GM19328 (cell line): ENCODE results near the gene LPP.

Source experiments
- ATAC-seq: cut with Tn5 transposase; IDR thresholded peaks from one replicate; pipeline ENCODE4 v1.9.1; 2021; ENCODE audit warnings: mild to moderate bottlenecking, moderate library complexity; ENCODE audit not compliant: unreplicated experiment

Gene LPP

GRCh38 chr3:188351648-188352047 lies 197.7 kb downstream of the LPP start:
- no peak for ATAC-seq

GRCh38 chr3:188352196-188352927 lies 198.4 kb downstream of the LPP start:
- no peak for ATAC-seq

GRCh38 chr3:188353426-188353825 lies 199.5 kb downstream of the LPP start:
- no peak for ATAC-seq

- ATAC-seq = no peak
Observed at GRCh38 chr3:188358787-188359493, 205.0 kb downstream of the LPP start.

- no peak for ATAC-seq
Observed at GRCh38 chr3:188360364-188360881, 206.5 kb downstream of the LPP start.

- no peak for ATAC-seq
Observed at GRCh38 chr3:188361888-188362287, 207.9 kb downstream of the LPP start.

- no peak for ATAC-seq
Observed at GRCh38 chr3:188362405-188362831, 208.5 kb downstream of the LPP start.

- no peak for ATAC-seq
Observed at GRCh38 chr3:188365184-188365583, 211.2 kb downstream of the LPP start.

GRCh38 chr3:188365988-188366698 lies 212.2 kb downstream of the LPP start:
- no peak for ATAC-seq

- ATAC-seq = no peak
Observed at GRCh38 chr3:188367678-188368077, 213.7 kb downstream of the LPP start.

- ATAC-seq = no peak
Observed at GRCh38 chr3:188369526-188369925, 215.6 kb downstream of the LPP start.

- ATAC-seq = no peak
Observed at GRCh38 chr3:188370081-188370830, 216.3 kb downstream of the LPP start.

GRCh38 chr3:188378786-188379185 lies 224.8 kb downstream of the LPP start:
- ATAC-seq = no peak

GRCh38 chr3:188380252-188380651 lies 226.3 kb downstream of the LPP start:
- no peak for ATAC-seq

GRCh38 chr3:188380722-188381121 lies 226.8 kb downstream of the LPP start:
- no peak for ATAC-seq

- no peak for ATAC-seq
Observed at GRCh38 chr3:188383748-188384147, 229.8 kb downstream of the LPP start.

GRCh38 chr3:188385295-188385694 lies 231.3 kb downstream of the LPP start:
- ATAC-seq = no peak

- peak; percentile 94 for ATAC-seq
Observed at GRCh38 chr3:188389711-188390342, 235.9 kb downstream of the LPP start.

- peak; percentile 27 for ATAC-seq
Observed at GRCh38 chr3:188390343-188390718, 236.4 kb downstream of the LPP start.

GRCh38 chr3:188390775-188391443 lies 237.0 kb downstream of the LPP start:
- no peak for ATAC-seq
